Caco-2 (cell line): ENCODE data around the gene BTBD8. TPM values are rescaled to one million over a fixed set of nuclear protein-coding genes. Genes with fewer than 3 reads are reported as not detected.

Experiments
- BruUV-seq: library from RNA; stranded (reverse); fragments of 400-500 nt; replicated peaks from 2 replicates; lab custom pipeline; 2021; lab: Mats Ljungman, UMichigan
- CTCF ChIA-PET: fragments of 300-600 bp; sonication (Branson Sonifier 250); formaldehyde crosslinking; loops from one replicate; lab custom pipeline; 2022; ENCODE audit warnings: antibody characterized with exemption; lab: Charles Lee
- POLR2A ChIA-PET: fragments of 300-600 bp; sonication (Branson Sonifier 250); formaldehyde crosslinking; loops from one replicate; lab custom pipeline; 2022; ENCODE audit warnings: antibody characterized with exemption; lab: Charles Lee
- DNase-seq, 2 experiments: peaks; one replicate each; pipeline versions ENCODE4 v3.0.0 to v3.0.0-alpha.2; 2020 to 2022
- H3K27me3 ChIP-seq: replicated peaks from 2 replicates; pipeline ENCODE4 v1.6.0; 2011; ENCODE audit warnings: low read length; ENCODE audit not compliant: control insufficient read depth, insufficient read depth
- H3K36me3 ChIP-seq: 2 replicates; pipeline ENCODE4 v1.5.1; 2011; ENCODE audit warnings: low read length; ENCODE audit not compliant: control insufficient read depth, insufficient read depth
- H3K4me1 ChIP-seq: fragments of 250-450 bp; sonication (Bioruptor Pico); 2 replicates; pipeline ENCODE4 v1.5.1; 2020; ENCODE audit warnings: mild to moderate bottlenecking
- H3K4me3 ChIP-seq: 2 replicates; pipeline ENCODE4 v1.5.1; 2011; ENCODE audit warnings: low read depth, mild to moderate bottlenecking, control low read depth, low read length
- H3K9me3 ChIP-seq: fragments of 250-450 bp; sonication (Bioruptor Pico); 2 replicates; pipeline ENCODE4 v1.5.1; 2020; ENCODE audit warnings: mild to moderate bottlenecking, moderate library complexity
- H3K27ac Mint-ChIP-seq: one replicate; pipeline ENCODE4 v1.8.0; 2022; ENCODE audit warnings: mixed read lengths; ENCODE audit not compliant: unreplicated experiment
- H3K27me3 Mint-ChIP-seq: one replicate; pipeline ENCODE4 v1.8.0; 2022; ENCODE audit warnings: mixed read lengths; ENCODE audit not compliant: insufficient read depth, unreplicated experiment
- H3K36me3 Mint-ChIP-seq: one replicate; pipeline ENCODE4 v1.8.0; 2022; ENCODE audit warnings: mild to moderate bottlenecking, mixed read lengths; ENCODE audit not compliant: insufficient read depth, unreplicated experiment
- H3K4me1 Mint-ChIP-seq: one replicate; pipeline ENCODE4 v1.8.0; 2022; ENCODE audit warnings: low read depth, mixed read lengths; ENCODE audit not compliant: unreplicated experiment
- H3K4me3 Mint-ChIP-seq: one replicate; pipeline ENCODE4 v1.8.0; 2022; ENCODE audit warnings: mild to moderate bottlenecking, moderate library complexity, mixed read lengths; ENCODE audit not compliant: unreplicated experiment
- H3K9me3 Mint-ChIP-seq: one replicate; pipeline ENCODE4 v1.8.0; 2022; ENCODE audit warnings: mixed read lengths; ENCODE audit not compliant: unreplicated experiment
- CTCF ChIP-seq, 2 experiments: fragments of 200-600 bp in 1 of 2; IDR thresholded peaks; 1 replicate in 1 of 2; 2 replicates in 1 of 2; pipeline versions ENCODE4 v1.5.1 to v1.8.0; 2011 to 2022; ENCODE audit warnings: antibody characterized with exemption in 1 of 2, control low read depth in 1 of 2, inconsistent platforms in 1 of 2, low read depth in 1 of 2, low read length in 1 of 2, mild to moderate bottlenecking in 1 of 2, moderate library complexity in 1 of 2; ENCODE audit not compliant: insufficient read depth in 1 of 2, severe bottlenecking in 1 of 2, unreplicated experiment in 1 of 2
- intact Hi-C: fragments of 100-400 bp; cut with micrococcal nuclease; formaldehyde crosslinking; loops from one replicate; pipeline ENCODE4 v1.10.0; 2022; ENCODE audit not compliant: unreplicated experiment
- total RNA-seq: library from RNA; stranded (reverse); gene quantifications from 2 replicates; pipeline ENCODE4 v1.2.3, GENCODE V29; 2022

The BTBD8 gene
- total RNA-seq, 1 experiment from 2014 or later, result 1.1 TPM

DNA sequence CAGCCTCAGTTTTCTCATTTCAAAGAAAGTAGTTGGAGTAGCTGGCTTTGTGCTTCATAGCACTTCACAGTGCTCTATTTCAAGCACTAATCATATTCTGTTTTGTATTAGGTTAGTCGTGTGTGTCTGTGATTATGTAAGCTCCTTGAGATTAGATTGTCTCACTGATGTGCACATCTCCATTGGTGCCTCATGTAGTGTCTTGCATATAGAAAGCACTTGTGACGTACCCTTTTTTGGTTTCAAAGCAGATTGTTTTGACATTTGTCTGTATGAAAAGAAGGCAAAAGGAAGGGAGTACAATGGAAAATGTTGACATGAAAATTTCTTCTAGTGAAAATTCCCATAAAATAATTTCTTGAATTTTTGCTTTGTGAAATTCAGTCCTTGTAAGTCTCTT lies 13.9 kb downstream of the BTBD8 start:
- CTCF ChIA-PET, result no interaction called here
- H3K27ac Mint-ChIP-seq, result no peak overlapping the region
- H3K4me3 ChIP-seq, result no peak overlapping the region
- DNase-seq, result no peak
- TF ChIP-seq CTCF (IDR thresholded peaks at IDR 0.05; ENCODE audit: insufficient read depth in 1 of 2, low read depth in 1 of 2, low read length in 1 of 2, severe bottlenecking in 1 of 2, unreplicated experiment in 1 of 2), result no peak
- POLR2A ChIA-PET, result no interaction called here
- no peaks in the 10 kb centered on the region for H3K27me3 Mint-ChIP-seq
- no peaks in the 10 kb centered on the region for H3K9me3 Mint-ChIP-seq
- intact Hi-C loops, result no loop called here
- H3K36me3 Mint-ChIP-seq, result no peaks in the 10 kb centered on the region
- no peaks in the 10 kb centered on the region for H3K9me3 ChIP-seq
- no peaks in the 10 kb centered on the region for H3K4me1 ChIP-seq
- no peaks in the 10 kb centered on the region for H3K36me3 ChIP-seq
- no peak overlapping the region for H3K4me3 Mint-ChIP-seq
- peaks cover 6% of the 10 kb centered on the region for H3K4me1 Mint-ChIP-seq
- H3K27me3 ChIP-seq, result no peaks in the 10 kb centered on the region
- BruUV-seq, result no TSS peak

DNA sequence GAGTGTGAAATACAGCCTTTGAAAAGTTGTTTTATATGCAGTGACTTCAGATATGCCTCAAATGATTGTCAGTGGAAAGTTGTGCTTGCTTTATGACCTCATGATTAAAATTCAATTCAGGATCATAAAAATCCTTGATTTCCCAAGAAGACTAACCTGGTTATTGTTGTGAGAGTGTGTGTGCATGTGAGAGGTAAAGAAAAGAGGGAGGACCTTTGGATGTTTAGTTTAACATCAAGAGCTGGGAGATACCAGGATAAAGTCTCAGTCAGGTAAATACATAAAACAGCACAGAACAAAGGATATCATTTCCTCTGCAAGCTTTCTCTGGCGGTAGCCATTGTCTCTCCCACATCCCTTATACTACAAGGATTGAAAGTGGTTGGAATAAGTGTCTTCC lies 14.4 kb downstream of the BTBD8 start:
- POLR2A ChIA-PET, result no interaction called here
- H3K4me3 Mint-ChIP-seq, result no peak overlapping the region
- H3K36me3 Mint-ChIP-seq, result no peaks in the 10 kb centered on the region
- H3K4me1 Mint-ChIP-seq, result peaks cover 6% of the 10 kb centered on the region
- no peaks in the 10 kb centered on the region for H3K36me3 ChIP-seq
- TF ChIP-seq CTCF (IDR thresholded peaks at IDR 0.05; ENCODE audit: insufficient read depth in 1 of 2, low read depth in 1 of 2, low read length in 1 of 2, severe bottlenecking in 1 of 2, unreplicated experiment in 1 of 2), result no peak
- H3K27ac Mint-ChIP-seq, result no peak overlapping the region
- H3K9me3 ChIP-seq, result no peaks in the 10 kb centered on the region
- H3K27me3 ChIP-seq, result no peaks in the 10 kb centered on the region
- no TSS peak for BruUV-seq
- no peak overlapping the region for H3K4me3 ChIP-seq
- CTCF ChIA-PET, result no interaction called here
- H3K27me3 Mint-ChIP-seq, result no peaks in the 10 kb centered on the region
- DNase-seq, result no peak
- H3K9me3 Mint-ChIP-seq, result no peaks in the 10 kb centered on the region
- intact Hi-C loops, result no loop called here
- no peaks in the 10 kb centered on the region for H3K4me1 ChIP-seq

DNA sequence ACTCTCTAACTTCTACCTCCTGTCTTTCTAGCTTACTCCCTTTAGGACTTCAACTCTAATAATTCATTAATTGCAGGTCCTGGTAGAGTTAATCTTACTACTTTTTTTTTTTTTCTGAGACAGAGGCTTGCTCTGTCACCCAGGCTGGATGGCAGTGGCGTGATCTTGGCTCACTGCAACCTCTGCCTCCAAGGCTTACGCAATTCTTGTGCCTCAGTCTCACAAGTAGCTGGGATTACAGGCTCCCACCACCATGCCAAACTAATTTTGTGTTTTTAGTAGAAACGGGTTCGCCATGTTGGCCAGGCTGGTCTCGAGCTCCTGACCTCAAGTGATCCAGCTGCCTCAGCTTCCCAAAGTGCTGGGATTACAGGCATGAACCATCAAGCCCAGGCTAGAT lies 15.7 kb downstream of the BTBD8 start:
- POLR2A ChIA-PET, result interaction anchor here (0.7 kb wide), 1 partner anchor 594 kb away, joined by 3 read pairs; no protein-coding TSS in a partner anchor
- H3K4me3 Mint-ChIP-seq, result no peak overlapping the region
- Histone ChIP-seq H3K27me3 (no peaks in the 10 kb centered on the region), H3K4me1 (no peaks in the 10 kb centered on the region), H3K9me3 (no peaks in the 10 kb centered on the region), H3K4me3 (no peak overlapping the region), H3K36me3 (no peaks in the 10 kb centered on the region)
- H3K27me3 Mint-ChIP-seq, result no peaks in the 10 kb centered on the region
- no peaks in the 10 kb centered on the region for H3K9me3 Mint-ChIP-seq
- no peak overlapping the region for H3K27ac Mint-ChIP-seq
- CTCF ChIA-PET, result interaction anchor here (0.6 kb wide), 1 partner anchor 562 kb away, joined by 3 read pairs; no protein-coding TSS in a partner anchor
- intact Hi-C loops, result no loop called here
- no TSS peak for BruUV-seq
- H3K4me1 Mint-ChIP-seq, result peaks cover 6% of the 10 kb centered on the region
- no peak for DNase-seq
- H3K36me3 Mint-ChIP-seq, result no peaks in the 10 kb centered on the region
- no peak for TF ChIP-seq CTCF (IDR thresholded peaks at IDR 0.05; ENCODE audit: insufficient read depth in 1 of 2, low read depth in 1 of 2, low read length in 1 of 2, severe bottlenecking in 1 of 2, unreplicated experiment in 1 of 2)
